Retinal pigment epithelial cell (primary cell): ENCODE results near the gene TTI1.

Experiments
- DNase-seq: peaks from one replicate; pipeline ENCODE4 v3.0.0-alpha.2; 2010; ENCODE audit warnings: low read depth
- H3K4me3 ChIP-seq: 2 replicates; pipeline ENCODE4 v1.5.1; 2011; ENCODE audit warnings: mild to moderate bottlenecking, low read length, control low read depth, moderate library complexity
- TF ChIP-seq, protein P1 (sequence below): conservative IDR thresholded peaks from 2 replicates; pipeline ENCODE4 v1.5.1; 2011; ENCODE audit warnings: low read depth, low read length, control low read depth, inconsistent platforms

Gene TTI1

DNA sequence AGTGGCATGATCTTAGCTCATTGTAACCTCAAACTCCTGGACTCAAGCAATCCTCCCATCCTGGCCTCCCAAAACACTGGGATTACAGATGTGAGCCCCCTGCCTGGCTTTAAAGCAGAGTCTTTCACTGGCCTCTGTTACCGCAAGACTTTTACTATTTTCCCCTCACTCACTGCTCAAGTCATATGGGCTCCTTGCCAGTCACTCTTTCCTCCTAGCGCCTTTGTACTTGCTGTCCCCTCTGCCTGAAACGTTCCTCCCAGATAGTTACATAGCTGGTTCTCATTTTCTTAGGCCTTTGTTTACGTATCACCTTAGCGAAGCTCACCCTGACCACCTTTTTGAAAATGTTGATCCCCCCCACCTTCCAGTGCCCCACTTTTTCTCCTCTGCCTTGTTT is 29.6 kb upstream of the TTI1 start:
- TF ChIP-seq, protein P1, sequence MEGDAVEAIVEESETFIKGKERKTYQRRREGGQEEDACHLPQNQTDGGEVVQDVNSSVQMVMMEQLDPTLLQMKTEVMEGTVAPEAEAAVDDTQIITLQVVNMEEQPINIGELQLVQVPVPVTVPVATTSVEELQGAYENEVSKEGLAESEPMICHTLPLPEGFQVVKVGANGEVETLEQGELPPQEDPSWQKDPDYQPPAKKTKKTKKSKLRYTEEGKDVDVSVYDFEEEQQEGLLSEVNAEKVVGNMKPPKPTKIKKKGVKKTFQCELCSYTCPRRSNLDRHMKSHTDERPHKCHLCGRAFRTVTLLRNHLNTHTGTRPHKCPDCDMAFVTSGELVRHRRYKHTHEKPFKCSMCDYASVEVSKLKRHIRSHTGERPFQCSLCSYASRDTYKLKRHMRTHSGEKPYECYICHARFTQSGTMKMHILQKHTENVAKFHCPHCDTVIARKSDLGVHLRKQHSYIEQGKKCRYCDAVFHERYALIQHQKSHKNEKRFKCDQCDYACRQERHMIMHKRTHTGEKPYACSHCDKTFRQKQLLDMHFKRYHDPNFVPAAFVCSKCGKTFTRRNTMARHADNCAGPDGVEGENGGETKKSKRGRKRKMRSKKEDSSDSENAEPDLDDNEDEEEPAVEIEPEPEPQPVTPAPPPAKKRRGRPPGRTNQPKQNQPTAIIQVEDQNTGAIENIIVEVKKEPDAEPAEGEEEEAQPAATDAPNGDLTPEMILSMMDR = no peak
- no peak for DNase-seq

DNA sequence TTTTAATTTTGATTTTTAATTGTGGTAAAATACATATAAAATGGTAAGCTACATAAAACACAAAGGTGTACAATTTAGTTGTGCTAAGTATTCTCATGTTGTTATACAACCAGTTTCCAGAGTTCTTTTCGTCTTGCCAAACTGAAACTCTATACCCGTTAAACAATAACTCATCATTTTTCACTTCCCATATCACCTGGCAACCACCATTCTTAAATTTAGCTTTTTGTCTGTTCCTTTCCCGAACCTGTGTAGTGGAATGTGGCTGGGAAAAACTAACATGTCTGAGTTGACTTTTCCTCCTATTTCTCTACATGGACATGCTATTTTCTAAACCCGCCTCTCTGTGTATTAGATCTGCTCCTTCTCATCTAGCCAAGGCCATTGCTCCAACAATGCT is 27.9 kb upstream of the TTI1 start:
- no peak overlapping the region for H3K4me3 ChIP-seq
- TF ChIP-seq, protein P1 = no peak
- no peak for DNase-seq

More for the DNA sequence above, 29.6 kb upstream of the TTI1 start:
- no peak overlapping the region for H3K4me3 ChIP-seq

DNA sequence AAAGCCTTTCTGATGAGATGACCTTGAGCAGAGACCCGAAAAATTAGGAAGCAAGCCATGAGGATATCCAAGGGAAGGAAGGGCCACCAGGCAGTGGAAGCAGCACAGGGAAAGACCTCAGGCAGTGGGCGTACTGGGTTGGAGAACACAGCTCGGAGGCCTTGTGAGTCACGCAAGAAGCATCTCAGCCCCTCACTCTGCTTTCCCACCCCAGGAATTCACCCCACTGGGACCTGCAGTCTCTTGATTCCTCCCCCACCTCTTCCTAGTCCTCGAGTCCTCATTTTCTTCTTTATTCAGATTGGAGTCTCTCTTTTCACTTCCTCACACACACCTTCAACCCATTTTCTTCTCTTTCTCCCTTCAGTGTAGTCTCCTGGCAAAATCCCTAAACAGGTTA is 27.3 kb upstream of the TTI1 start:
- TF ChIP-seq, protein P1 = no peak

DNA sequence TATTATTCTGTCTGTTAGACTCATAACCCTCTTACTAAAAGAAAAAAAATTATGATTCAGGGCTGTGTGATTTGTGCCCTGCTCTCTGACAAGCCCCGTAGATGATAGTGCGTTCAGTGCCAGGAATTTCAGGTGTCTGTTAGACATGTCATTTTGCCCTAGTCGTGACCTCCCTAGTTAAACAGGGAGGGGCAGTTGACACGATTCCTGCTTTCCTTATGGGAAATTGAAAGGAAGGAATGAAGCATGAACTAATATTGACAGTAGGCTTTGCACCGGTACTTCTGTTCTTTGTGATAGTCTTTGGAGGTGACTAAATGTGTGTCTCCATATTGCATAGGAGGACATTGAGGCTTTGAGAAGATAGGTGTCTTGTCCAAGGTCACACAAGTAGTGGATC is 26.6 kb upstream of the TTI1 start:
- no peak overlapping the region for H3K4me3 ChIP-seq
- DNase-seq = no peak
- TF ChIP-seq, protein P1 = no peak

More for the DNA sequence above, 27.3 kb upstream of the TTI1 start:
- no peak overlapping the region for H3K4me3 ChIP-seq
- no peak for DNase-seq

DNA sequence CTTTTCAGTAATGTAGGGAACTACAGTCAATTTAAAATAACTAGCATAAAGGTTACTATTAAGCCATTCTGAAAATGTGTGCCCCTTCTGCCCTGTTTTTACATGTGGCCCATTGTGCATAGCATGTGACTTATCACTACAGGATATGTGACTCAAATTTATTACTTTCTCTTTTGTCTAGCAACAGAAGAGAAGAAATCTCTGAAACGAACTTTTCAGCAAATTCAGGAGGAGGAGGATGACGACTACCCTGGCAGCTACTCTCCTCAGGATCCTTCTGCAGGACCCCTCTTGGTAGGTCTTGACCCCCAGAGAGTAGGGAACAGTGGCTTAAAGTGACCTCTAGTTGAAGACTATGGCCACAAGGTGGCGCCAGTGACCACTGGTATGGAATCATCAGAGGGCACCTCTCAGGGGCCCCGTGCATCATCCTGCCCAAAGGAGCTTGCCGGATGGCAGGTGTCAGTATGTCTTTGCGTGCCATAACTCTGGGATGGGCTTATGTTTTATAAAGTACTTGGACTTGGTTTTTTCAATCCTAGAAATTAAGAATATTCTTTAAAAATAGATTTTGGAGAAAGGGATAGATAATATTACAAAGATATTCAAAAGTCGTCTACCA is 24.2 kb upstream of the TTI1 start:
- TF ChIP-seq, protein P1 = peak; percentile 75
- DNase-seq = no peak
- H3K4me3 ChIP-seq = no peak overlapping the region

DNA sequence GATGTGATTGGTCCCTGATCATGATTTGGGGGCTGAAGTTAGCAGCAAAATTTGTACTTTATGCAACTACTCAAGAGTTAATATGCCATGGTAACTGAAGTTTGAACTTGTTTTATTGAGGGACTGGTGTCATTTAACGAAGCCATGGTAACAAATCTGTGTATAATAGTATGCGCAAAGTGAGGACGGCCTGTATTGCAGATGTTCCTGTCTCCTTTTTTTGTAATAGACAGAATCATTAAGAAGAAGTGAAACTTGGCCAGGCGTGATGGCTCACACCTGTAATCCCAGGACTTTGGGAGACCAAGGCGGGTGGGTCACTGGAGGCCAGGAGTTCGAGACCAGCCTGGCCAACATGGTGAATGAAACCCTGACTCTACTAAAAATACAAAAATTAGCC is 22.6 kb upstream of the TTI1 start:
- no peak for DNase-seq
- H3K4me3 ChIP-seq = no peak overlapping the region
- TF ChIP-seq, protein P1 = no peak

DNA sequence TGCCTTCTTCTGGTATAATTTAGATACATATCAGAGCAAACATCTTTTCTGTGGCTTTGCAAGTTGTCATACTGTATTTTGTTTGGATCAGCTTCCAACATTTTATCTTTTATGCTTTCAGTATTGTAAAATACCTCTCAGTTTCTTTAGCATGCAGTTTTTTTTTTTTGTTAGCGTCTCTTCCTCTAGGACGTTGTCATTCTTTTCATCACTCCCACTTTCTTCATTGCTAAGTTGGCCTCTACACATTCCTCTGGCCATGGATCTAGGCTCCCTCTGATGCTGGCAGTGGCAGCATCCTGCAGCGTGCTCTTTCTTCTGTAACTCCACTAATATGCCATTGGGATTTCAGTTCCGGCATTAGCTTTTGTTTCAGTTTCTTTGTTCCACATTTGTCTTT is 22.0 kb upstream of the TTI1 start:
- no peak for DNase-seq
- no peak overlapping the region for H3K4me3 ChIP-seq
- TF ChIP-seq, protein P1 = no peak
